Stimulated activated CD8-positive, alpha-beta memory T cell treated with anti-CD3 and anti-CD28 coated beads, Interleukin-7, amount 100 ng/mL, for 4 hours (primary cell): ENCODE data around the gene RHOJ.
"Not testable (repeated sequence)": the region's sequence is repeated elsewhere in the genome, so short reads cannot be mapped to it uniquely, and the experiment has no call there.

Source experiments
- DNase-seq, 2 donors: peaks; one replicate each; pipeline ENCODE4 v3.0.0-alpha.2; 2020; ENCODE audit warnings: low read depth in 2 of 2

RHOJ gene

GRCh38 chr14:63299351-63300110 lies 95.3 kb downstream of the RHOJ start:
- DNase-seq, result no peak

GRCh38 chr14:63300854-63301253 lies 96.6 kb downstream of the RHOJ start:
- no peak for DNase-seq

GRCh38 chr14:63301891-63302534 lies 97.8 kb downstream of the RHOJ start:
- DNase-seq, result no peak

- DNase-seq, result not testable (repeated sequence)
Measured at GRCh38 chr14:63304429-63304828, 100.2 kb downstream of the RHOJ start.

- DNase-seq, result no peak
Measured at GRCh38 chr14:63308723-63309317, 104.6 kb downstream of the RHOJ start.

GRCh38 chr14:63318835-63319234 lies 114.6 kb downstream of the RHOJ start, which contains the start of gene GPHB5:
TSS of gene GPHB5 (minus strand) at chr14:63318935. CDS start at chr14:63317849, 1,086 bp downstream.
- no peak for DNase-seq

GRCh38 chr14:63322472-63322871 lies 118.2 kb downstream of the RHOJ start:
- DNase-seq, result no peak

GRCh38 chr14:63322897-63323573 lies 118.8 kb downstream of the RHOJ start:
- DNase-seq, result no peak

GRCh38 chr14:63326840-63327239 lies 122.6 kb downstream of the RHOJ start:
- no peak for DNase-seq

- no peak for DNase-seq
Measured at GRCh38 chr14:63328787-63329737, 124.8 kb downstream of the RHOJ start.

- DNase-seq, result no peak
Measured at GRCh38 chr14:63342371-63342770, 138.1 kb downstream of the RHOJ start.
